ENCODE measurements around the gene SLC29A1. TPM values are rescaled to one million over a fixed set of nuclear protein-coding genes. Genes with fewer than 3 reads are reported as not detected.
A peak's percentile ranks its signal among the peaks of the same experiment; 100 is the strongest.

SLC29A1 gene
- total RNA-seq, 2 experiments from 2014 or later: 38.5 to 46.9 TPM

DNA sequence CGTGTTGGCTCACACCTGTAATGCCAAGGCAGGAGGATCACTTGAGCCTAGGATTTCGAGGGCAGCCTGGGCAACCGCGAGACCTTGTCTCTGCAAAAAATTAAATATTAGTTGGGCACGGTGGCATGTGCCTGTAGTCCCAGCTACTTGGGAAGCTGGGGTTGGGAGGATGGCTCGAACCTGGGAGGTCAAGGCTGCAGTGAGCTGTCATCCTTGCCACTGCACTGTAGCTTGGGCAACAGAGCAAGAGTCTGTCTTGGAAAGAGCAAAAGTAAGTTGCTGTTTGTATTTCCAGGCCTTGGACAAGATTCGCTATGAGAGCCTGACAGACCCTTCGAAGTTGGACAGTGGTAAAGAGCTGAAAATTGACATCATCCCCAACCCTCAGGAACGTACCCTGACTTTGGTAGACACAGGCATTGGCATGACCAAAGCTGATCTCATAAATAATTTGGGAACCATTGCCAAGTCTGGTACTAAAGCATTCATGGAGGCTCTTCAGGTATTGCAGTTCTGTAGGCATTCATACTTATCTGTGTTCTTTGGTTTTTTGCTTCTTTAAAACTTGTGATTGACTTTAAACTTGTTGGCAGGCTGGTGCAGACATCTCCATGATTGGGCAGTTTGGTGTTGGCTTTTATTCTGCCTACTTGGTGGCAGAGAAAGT is 25.8 kb downstream of the SLC29A1 start:
- no peak for DNase-seq
- ChIA-PET POLR2A (interaction anchor here (0.8 kb wide), 1 partner anchor 8 kb away, joined by 3 read pairs; the partner anchor contains the start of gene SLC35B2), CTCF (interaction anchor here (2.6 to 7.8 kb wide), 2 partner anchors 6 to 19 kb away, joined by 7 to 66 read pairs; partner anchors contain the start of gene SLC35B2)
- H3K4me3 Mint-ChIP-seq: peak overlapping the region; percentile 99
- peaks cover 69% of the 10 kb centered on the region for H3K36me3 Mint-ChIP-seq (ENCODE audit: low read depth)
- peaks cover 66% of the 10 kb centered on the region for H3K4me1 Mint-ChIP-seq
- H3K27ac Mint-ChIP-seq: peak overlapping the region; percentile 95
- no peaks in the 10 kb centered on the region for H3K9me3 Mint-ChIP-seq
- no peaks in the 10 kb centered on the region for H3K27me3 Mint-ChIP-seq

DNA sequence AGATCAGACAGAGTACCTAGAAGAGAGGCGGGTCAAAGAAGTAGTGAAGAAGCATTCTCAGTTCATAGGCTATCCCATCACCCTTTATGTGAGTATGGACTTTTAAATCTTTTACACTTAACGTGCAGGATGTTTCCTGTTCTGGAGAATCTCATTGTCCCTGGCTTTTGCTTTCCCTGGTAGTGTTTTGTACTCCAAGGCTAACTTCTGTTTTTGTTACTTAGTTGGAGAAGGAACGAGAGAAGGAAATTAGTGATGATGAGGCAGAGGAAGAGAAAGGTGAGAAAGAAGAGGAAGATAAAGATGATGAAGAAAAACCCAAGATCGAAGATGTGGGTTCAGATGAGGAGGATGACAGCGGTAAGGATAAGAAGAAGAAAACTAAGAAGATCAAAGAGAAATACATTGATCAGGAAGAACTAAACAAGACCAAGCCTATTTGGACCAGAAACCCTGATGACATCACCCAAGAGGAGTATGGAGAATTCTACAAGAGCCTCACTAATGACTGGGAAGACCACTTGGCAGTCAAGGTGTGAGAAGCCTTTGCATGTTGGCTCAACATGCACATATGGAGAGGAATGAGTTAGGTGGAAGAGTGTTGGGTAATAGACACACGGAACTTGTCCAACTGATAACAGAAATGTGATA is 26.8 kb downstream of the SLC29A1 start:
- POLR2A ChIA-PET: no interaction called here
- DNase-seq: no peak
- H3K27ac Mint-ChIP-seq: no peak overlapping the region
- H3K4me3 Mint-ChIP-seq: peak overlapping the region; percentile 3
- peaks cover 79% of the 10 kb centered on the region for H3K36me3 Mint-ChIP-seq (ENCODE audit: low read depth)
- no peaks in the 10 kb centered on the region for H3K27me3 Mint-ChIP-seq
- H3K9me3 Mint-ChIP-seq: no peaks in the 10 kb centered on the region
- peaks cover 72% of the 10 kb centered on the region for H3K4me1 Mint-ChIP-seq
- CTCF ChIA-PET: interaction anchor here (1.7 to 2.1 kb wide), 2 partner anchors 8 to 13 kb away, joined by 5 to 6 read pairs; no protein-coding TSS in a partner anchor

DNA sequence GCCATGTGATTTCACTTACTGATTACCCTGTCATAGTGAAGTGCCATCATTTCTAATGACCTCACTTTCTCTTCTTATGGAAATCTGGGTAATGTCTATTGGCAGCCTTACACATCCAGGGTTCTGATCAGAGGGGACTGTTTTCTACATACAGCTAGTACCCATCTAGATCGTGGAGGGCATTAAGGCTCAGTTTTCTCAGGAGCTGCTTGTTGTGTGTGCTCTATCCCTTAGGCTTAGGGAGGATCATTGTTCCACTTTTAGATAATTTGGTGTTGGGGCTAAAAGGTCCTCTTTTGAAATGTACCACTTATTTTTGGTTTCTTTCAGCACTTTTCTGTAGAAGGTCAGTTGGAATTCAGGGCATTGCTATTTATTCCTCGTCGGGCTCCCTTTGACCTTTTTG is 27.3 kb downstream of the SLC29A1 start:
- Mint-ChIP-seq H3K27me3 (no peaks in the 10 kb centered on the region), H3K36me3 (ENCODE audit: low read depth) (peaks cover 79% of the 10 kb centered on the region), H3K9me3 (no peaks in the 10 kb centered on the region), H3K27ac (no peak overlapping the region), H3K4me3 (no peak overlapping the region), H3K4me1 (peaks cover 72% of the 10 kb centered on the region)
- ChIA-PET CTCF (interaction anchor here (0.9 to 3.2 kb wide), 5 partner anchors 8 to 26 kb away, joined by 3 to 8 read pairs (median 5); no protein-coding TSS in a partner anchor), POLR2A (no interaction called here)
- no peak for DNase-seq

DNA sequence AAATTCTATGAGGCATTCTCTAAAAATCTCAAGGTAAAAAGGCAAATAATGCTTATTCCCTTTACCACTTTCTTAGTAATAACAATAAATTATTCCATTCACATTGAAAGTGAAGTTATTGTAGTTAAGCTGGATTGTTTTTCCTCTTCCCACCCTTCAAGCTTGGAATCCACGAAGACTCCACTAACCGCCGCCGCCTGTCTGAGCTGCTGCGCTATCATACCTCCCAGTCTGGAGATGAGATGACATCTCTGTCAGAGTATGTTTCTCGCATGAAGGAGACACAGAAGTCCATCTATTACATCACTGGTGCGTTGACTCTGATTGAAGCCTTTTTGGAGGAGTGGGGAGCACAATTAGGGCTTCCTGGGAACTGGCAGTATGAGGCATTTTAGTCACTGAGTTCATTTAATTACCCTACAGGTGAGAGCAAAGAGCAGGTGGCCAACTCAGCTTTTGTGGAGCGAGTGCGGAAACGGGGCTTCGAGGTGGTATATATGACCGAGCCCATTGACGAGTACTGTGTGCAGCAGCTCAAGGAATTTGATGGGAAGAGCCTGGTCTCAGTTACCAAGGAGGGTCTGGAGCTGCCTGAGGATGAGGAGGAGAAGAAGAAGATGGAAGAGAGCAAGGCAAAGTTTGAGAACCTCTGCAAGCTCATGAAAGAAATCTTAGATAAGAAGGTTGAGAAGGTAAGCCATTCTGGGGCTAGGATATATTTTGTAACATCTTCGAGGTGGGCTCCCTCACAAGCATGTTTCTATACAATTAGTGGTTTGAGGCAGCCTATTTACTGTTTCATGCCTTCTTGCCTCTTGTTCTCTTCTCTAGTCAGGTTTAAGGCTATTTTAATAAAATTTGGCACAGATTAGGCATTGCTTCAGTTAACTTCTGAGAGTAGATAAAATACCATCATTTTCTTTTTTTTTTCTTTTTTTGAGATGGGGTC is 28.5 kb downstream of the SLC29A1 start:
- DNase-seq: no peak
- Mint-ChIP-seq H3K27me3 (no peaks in the 10 kb centered on the region), H3K9me3 (no peaks in the 10 kb centered on the region), H3K4me1 (peaks cover 79% of the 10 kb centered on the region), H3K4me3 (no peak overlapping the region), H3K36me3 (ENCODE audit: low read depth) (peaks cover 77% of the 10 kb centered on the region), H3K27ac (no peak overlapping the region)
- ChIA-PET POLR2A (interaction anchor here (0.7 kb wide), 1 partner anchor 79 kb away, joined by 3 read pairs; no protein-coding TSS in a partner anchor), CTCF (interaction anchor here (0.9 to 3.2 kb wide), 5 partner anchors 10 to 28 kb away, joined by 3 to 8 read pairs (median 5); no protein-coding TSS in a partner anchor)

DNA sequence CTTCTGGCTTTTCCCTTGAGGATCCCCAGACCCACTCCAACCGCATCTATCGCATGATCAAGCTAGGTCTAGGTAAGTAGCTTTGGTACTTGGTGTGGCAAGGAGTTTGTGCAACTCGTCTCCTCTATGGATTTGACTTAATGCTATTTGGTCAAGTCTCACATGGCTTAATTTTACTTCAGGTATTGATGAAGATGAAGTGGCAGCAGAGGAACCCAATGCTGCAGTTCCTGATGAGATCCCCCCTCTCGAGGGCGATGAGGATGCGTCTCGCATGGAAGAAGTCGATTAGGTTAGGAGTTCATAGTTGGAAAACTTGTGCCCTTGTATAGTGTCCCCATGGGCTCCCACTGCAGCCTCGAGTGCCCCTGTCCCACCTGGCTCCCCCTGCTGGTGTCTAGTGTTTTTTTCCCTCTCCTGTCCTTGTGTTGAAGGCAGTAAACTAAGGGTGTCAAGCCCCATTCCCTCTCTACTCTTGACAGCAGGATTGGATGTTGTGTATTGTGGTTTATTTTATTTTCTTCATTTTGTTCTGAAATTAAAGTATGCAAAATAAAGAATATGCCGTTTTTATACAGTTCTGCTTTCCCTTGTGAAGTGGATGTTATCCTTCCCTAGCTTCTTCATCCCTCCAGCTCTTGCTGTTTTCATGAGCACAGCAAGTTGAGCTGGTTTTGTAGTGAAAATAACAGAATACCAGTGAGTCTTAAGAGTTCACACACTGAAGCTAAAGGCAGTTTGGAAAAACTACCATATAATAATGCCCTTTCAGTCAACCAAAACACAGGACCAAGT is 30.1 kb downstream of the SLC29A1 start:
- ChIA-PET CTCF (interaction anchor here (0.9 to 5.8 kb wide), 6 partner anchors 8 to 29 kb away, joined by 3 to 66 read pairs (median 6); partner anchors contain the start of gene HSP90AB1), POLR2A (no interaction called here)
- H3K36me3 Mint-ChIP-seq (ENCODE audit: low read depth): peaks cover 64% of the 10 kb centered on the region
- peak; percentile 74 for DNase-seq
- no peaks in the 10 kb centered on the region for H3K9me3 Mint-ChIP-seq
- no peaks in the 10 kb centered on the region for H3K27me3 Mint-ChIP-seq
- peaks cover 81% of the 10 kb centered on the region for H3K4me1 Mint-ChIP-seq
- no peak overlapping the region for H3K27ac Mint-ChIP-seq
- H3K4me3 Mint-ChIP-seq: no peak overlapping the region

DNA sequence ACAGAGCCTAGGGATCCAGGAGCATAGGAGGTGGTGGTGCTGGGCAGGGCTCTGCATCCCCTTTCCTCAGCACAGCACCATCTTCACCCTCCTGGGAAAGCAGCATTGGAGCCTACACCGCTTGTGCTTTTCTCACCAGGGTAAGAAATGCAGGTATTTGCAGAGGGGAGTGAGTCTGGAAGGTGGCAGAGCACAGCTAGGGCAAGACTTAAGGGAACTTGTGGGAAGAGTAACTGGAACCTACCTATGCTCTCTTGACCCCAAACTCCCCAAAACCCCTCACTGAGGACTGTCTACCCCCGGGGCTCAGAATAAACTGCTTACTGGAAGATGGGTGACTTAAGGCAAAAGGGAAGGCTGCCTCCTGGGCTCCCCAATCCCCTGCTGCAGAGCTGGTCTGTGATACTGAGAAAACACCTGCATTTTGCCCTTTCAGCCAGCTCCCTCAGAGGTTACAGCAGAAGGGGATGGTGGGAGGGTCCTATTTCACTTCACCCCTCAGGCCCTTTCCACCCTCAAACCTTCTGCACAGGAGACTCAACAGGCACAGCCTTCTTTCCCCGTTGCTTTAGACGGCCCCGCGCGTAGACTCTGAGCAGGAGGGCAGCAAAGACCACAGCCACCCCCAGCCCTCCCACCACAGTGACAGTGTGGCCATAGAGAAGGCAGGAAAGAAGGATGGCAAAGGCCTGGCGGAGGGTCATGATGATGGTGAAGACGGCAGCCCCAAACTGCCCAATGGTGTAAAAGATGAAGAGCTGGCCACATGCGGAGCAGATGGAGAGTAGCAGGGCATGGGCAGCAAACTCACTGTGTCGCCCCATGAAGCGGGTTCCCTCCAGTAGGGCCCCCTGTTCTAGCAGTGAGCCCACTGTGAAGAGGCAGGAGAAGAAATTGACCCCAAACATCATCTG is 31.1 kb downstream of the SLC29A1 start:
- Mint-ChIP-seq H3K9me3 (no peaks in the 10 kb centered on the region), H3K27ac (peak overlapping the region; percentile 28), H3K27me3 (no peaks in the 10 kb centered on the region), H3K36me3 (ENCODE audit: low read depth) (peaks cover 57% of the 10 kb centered on the region), H3K4me3 (no peak overlapping the region), H3K4me1 (peaks cover 71% of the 10 kb centered on the region)
- POLR2A ChIA-PET: interaction anchor here (0.5 to 2.4 kb wide), 2 partner anchors 7 to 147 kb away, joined by 4 to 15 read pairs; partner anchors contain the start of gene HSP90AB1
- CTCF ChIA-PET: interaction anchor here (0.9 to 5.8 kb wide), 8 partner anchors 8 to 121 kb away, joined by 3 to 66 read pairs (median 3); partner anchors contain the start of gene HSP90AB1
- no peak for DNase-seq

DNA sequence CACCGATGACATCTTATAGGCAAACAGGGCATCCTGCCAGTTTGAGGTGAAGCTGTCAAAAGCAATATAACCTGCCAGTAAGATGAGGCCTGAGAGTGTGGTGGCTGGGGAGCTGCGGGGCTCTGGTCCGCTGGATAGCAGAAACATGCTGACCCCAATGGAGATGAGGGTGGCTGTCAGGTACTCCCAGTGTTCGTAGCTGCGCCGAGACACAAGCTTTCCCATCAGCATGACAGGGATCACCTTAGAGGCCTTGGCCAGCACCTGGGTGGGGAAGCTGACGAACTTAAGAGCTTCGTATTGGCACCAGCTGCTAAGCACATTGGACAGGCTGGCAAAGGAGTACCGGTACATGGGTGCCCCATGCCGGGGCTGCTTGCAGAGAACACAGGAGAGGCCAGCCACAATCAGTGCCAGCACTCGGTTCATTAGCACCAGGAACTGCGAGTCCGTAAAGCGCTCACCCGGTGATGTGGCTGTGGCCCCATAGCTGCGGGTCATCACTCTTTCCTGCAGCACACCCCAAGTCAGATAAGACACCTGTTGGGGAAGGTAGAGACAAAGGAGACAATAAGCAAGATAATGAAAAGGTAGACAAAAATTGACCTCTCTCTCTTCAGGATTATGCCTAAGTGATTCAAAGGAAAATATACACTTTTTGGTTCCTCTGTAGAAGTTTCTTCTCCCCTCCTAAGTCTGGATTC is 31.9 kb downstream of the SLC29A1 start:
- DNase-seq: no peak

DNA sequence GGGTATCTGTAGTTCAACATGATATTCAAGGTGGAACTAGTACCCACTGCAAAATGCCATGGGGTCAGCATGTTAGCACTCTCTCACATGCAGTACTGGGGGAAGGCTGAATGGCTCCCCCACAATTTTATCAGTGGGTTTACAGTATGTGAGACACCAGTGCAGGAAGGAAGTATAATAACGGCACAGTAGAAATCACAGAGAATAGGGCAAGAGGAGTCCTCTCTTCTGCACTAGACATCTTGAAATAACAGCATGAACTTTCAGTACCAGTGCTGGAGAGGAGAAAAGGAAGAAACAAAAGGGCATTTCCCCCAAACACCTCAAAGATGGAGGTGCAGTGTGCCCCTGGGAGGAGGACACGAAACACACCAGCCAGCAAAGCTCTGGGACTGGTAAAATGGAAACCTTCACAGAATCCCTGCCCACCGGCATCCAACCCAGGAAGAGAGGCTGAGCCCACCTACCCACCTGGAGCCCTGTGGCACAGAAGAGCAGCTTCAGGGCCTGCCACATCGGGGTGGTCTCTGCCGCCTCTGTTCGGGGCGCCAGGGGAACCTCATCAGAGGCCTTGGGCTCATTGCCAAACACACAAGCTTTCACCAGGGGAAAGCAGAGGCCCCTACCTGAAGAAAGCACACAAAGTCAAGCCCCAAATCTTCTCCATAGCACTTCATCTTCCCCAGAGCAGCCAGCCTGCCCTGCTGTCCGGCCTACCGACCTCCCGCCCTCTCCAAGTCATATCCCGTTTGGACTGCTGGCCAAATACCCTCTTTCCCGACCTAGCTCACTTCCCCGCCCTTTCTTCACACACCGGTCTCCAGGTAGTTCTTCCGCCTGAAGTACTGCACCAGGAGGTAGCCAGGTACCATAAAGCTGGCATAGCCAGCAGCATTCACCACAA is 32.7 kb downstream of the SLC29A1 start:
- peak overlapping the region; percentile 84 for H3K4me3 Mint-ChIP-seq
- no peak for DNase-seq
- no peaks in the 10 kb centered on the region for H3K27me3 Mint-ChIP-seq
- H3K36me3 Mint-ChIP-seq (ENCODE audit: low read depth): peaks cover 45% of the 10 kb centered on the region
- peak overlapping the region; percentile 81 for H3K27ac Mint-ChIP-seq
- H3K4me1 Mint-ChIP-seq: peaks cover 58% of the 10 kb centered on the region
- H3K9me3 Mint-ChIP-seq: no peaks in the 10 kb centered on the region
- POLR2A ChIA-PET: interaction anchor here (0.6 to 2.4 kb wide), 2 partner anchors 9 to 156 kb away, joined by 3 to 15 read pairs; partner anchors contain the start of gene HSP90AB1
- CTCF ChIA-PET: interaction anchor here (0.6 to 5.8 kb wide), 18 partner anchors 10 to 122 kb away, joined by 3 to 66 read pairs (median 4); partner anchors contain the start of genes AARS2 and HSP90AB1

More for the DNA sequence above, 31.9 kb downstream of the SLC29A1 start:
- Mint-ChIP-seq H3K36me3 (ENCODE audit: low read depth) (peaks cover 49% of the 10 kb centered on the region), H3K27ac (peak overlapping the region; percentile 81), H3K4me3 (peak overlapping the region; percentile 84), H3K4me1 (peaks cover 63% of the 10 kb centered on the region), H3K9me3 (no peaks in the 10 kb centered on the region), H3K27me3 (no peaks in the 10 kb centered on the region)
- POLR2A ChIA-PET: interaction anchor here (0.5 to 2.4 kb wide), 2 partner anchors 8 to 147 kb away, joined by 4 to 15 read pairs; partner anchors contain the start of gene HSP90AB1
- CTCF ChIA-PET: interaction anchor here (0.9 to 5.8 kb wide), 8 partner anchors 10 to 120 kb away, joined by 3 to 66 read pairs (median 3); partner anchors contain the start of gene HSP90AB1

DNA sequence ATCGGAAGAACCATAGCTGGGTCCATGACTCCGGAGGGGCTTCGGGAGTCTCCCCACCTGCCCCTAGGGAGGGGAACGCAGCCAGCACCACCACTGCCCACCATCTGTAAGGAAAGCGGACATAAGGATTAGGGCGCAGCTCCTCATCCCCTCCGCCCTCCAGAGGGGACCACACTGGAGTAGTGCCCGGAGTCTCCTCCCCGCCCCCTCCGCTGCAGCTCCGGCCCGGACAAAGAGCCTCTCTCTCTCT is 33.3 kb downstream of the SLC29A1 start:
- H3K4me1 Mint-ChIP-seq: peaks cover 55% of the 10 kb centered on the region
- peak overlapping the region; percentile 84 for H3K4me3 Mint-ChIP-seq
- peaks cover 41% of the 10 kb centered on the region for H3K36me3 Mint-ChIP-seq (ENCODE audit: low read depth)
- CTCF ChIA-PET: interaction anchor here (0.5 to 5.8 kb wide), 18 partner anchors 10 to 123 kb away, joined by 3 to 66 read pairs (median 4); partner anchors contain the start of genes AARS2 and HSP90AB1
- POLR2A ChIA-PET: interaction anchor here (0.6 to 2.4 kb wide), 2 partner anchors 9 to 157 kb away, joined by 3 to 15 read pairs; partner anchors contain the start of gene HSP90AB1
- no peaks in the 10 kb centered on the region for H3K27me3 Mint-ChIP-seq
- DNase-seq: no peak
- H3K9me3 Mint-ChIP-seq: no peaks in the 10 kb centered on the region
- H3K27ac Mint-ChIP-seq: peak overlapping the region; percentile 81

Data from activated CD4-positive, alpha-beta T cell treated with anti-CD3 and anti-CD28 coated beads, Interleukin-2, amount 10 ng/mL, durations not matched to agents 7 days and 5 days (primary cell).